Measurements from ENCODE around the gene APOA1.

GRCh38 chr11:116790167-116791001 lies 47.0 kb downstream of the APOA1 start:
- TF ChIP-seq, protein P1, sequence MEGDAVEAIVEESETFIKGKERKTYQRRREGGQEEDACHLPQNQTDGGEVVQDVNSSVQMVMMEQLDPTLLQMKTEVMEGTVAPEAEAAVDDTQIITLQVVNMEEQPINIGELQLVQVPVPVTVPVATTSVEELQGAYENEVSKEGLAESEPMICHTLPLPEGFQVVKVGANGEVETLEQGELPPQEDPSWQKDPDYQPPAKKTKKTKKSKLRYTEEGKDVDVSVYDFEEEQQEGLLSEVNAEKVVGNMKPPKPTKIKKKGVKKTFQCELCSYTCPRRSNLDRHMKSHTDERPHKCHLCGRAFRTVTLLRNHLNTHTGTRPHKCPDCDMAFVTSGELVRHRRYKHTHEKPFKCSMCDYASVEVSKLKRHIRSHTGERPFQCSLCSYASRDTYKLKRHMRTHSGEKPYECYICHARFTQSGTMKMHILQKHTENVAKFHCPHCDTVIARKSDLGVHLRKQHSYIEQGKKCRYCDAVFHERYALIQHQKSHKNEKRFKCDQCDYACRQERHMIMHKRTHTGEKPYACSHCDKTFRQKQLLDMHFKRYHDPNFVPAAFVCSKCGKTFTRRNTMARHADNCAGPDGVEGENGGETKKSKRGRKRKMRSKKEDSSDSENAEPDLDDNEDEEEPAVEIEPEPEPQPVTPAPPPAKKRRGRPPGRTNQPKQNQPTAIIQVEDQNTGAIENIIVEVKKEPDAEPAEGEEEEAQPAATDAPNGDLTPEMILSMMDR (IDR thresholded peaks at IDR 0.05; ENCODE audit: low read depth, low read length) = no peak
- TF ChIP-seq POLR2A (IDR thresholded peaks at IDR 0.05; ENCODE audit: extremely low read depth, insufficient read length) (no peak), MYC (IDR thresholded peaks at IDR 0.05; ENCODE audit: low read depth, low read length) (no peak)
